OCI-LY3 (cell line): Measurements from ENCODE around the gene SV2B.

Experiments used
- EZH2phosphoT487 ChIP-seq: fragments of 200-600 bp; shearing (Covaris generic); IDR thresholded peaks from 2 replicates; pipeline ENCODE4 v1.6.1; 2018; ENCODE audit warnings: antibody characterized with exemption, mixed run types, low read depth
- TF ChIP-seq, protein P1 (sequence below): fragments of 200-600, 300-600 bp; sonication (generic); IDR thresholded peaks from 2 replicates; pipeline ENCODE4 v1.5.1; 2014; ENCODE audit warnings: antibody characterized with exemption, low read length, low read depth

DNA sequence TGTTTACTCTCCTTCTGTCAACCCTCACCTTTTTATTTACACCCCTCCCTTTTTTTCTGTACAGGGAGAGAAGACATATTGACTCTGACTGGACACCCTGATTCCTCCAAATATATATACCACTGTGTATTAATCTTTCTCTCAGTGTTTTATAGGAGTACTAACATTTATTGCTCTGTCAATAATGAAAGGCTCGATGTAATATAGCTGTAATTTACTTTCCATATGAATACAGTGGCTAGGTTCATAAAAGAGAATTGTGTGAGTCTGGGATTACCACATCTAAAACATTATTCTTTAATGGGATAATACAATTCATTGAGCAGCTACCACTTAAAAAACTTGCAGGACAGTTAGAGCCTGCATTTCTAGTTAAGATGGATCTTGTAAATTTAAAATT is 194.3 kb downstream of the SV2B start:
- TF ChIP-seq, protein P1, sequence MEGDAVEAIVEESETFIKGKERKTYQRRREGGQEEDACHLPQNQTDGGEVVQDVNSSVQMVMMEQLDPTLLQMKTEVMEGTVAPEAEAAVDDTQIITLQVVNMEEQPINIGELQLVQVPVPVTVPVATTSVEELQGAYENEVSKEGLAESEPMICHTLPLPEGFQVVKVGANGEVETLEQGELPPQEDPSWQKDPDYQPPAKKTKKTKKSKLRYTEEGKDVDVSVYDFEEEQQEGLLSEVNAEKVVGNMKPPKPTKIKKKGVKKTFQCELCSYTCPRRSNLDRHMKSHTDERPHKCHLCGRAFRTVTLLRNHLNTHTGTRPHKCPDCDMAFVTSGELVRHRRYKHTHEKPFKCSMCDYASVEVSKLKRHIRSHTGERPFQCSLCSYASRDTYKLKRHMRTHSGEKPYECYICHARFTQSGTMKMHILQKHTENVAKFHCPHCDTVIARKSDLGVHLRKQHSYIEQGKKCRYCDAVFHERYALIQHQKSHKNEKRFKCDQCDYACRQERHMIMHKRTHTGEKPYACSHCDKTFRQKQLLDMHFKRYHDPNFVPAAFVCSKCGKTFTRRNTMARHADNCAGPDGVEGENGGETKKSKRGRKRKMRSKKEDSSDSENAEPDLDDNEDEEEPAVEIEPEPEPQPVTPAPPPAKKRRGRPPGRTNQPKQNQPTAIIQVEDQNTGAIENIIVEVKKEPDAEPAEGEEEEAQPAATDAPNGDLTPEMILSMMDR = no peak
- TF ChIP-seq EZH2phosphoT487 = no peak
